ENCODE measurements around the gene FKBP15.
"Not testable (repeated sequence)": the region's sequence is repeated elsewhere in the genome, so short reads cannot be mapped to it uniquely, and the experiment has no call there.

Gene FKBP15

GRCh38 chr9:113148781-113149510 lies 72.1 kb downstream of the FKBP15 start:
- DNase-seq = no peak

GRCh38 chr9:113148372-113148705 lies 72.7 kb downstream of the FKBP15 start:
- DNase-seq = no peak

- no peak for DNase-seq
Measured at GRCh38 chr9:113143432-113144227, 77.4 kb downstream of the FKBP15 start.

DNA sequence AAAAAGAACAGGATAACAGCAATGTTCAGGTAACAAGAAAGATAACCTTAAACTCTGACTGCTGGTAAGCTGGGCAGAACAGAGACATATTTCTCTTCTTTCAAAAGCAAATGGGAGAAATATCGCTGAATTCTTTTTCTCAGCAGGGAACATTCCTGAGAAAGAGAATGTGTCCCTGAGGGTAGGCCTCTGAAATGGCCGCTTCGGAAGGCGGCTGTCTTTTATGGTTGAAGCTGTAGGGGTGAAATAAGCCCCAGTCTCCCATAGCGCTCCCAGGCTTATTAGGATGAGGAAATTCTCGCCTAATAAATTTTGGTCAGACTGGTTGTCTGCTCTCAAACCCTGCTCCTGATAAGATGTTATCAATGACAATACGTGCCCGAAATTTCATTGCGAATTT lies 80.2 kb downstream of the FKBP15 start:
- not testable (repeated sequence) for DNase-seq

- DNase-seq = no peak
Measured at GRCh38 chr9:113139953-113140352, 81.1 kb downstream of the FKBP15 start.

DNA sequence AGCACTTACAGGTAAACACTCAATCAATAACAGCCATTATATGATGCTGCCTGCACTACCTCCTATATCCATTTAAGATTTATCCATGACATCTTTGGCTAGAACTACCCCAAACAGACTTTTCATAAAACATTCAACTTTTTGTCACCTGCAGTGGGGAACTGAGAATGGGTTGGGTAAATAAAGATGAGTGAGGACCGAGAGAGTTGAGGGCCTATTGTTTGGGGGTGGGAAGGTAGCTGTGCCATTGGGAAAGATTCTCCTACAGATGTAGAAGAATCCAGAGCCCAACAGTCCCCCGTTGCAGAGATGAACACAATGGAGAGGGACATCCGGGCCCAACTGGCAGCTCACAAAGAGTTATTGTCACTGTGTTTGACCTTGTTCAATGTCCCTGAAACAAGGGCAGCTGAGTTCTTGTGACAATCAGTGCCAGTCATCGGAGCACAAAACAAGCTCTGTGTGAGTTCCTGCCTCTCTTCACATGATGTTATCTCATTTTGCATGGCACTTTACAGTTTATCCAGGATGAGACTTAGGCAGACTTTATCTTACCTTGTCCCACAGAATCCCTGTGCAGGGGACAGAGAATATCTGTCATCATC lies 81.8 kb downstream of the FKBP15 start:
- DNase-seq = no peak

DNA sequence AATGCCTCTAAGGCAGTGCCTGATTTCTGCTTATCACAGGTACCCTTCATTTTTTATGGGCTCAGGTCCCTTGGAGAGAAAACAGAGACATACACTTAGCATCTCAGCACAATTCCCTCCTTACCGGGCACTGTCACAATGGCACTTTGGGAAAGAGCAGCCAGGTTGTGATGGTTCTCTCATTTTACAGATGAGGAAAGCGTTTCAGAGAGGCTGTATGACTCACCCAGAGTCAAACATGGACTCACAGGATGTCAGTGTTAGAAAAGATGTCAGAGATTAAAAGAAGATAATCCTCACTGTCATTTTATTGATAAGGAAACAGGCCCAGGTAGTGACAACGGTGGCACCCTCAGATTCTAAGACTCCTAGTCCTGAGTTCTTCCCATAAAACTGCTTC lies 82.3 kb downstream of the FKBP15 start:
- DNase-seq = no peak

DNA sequence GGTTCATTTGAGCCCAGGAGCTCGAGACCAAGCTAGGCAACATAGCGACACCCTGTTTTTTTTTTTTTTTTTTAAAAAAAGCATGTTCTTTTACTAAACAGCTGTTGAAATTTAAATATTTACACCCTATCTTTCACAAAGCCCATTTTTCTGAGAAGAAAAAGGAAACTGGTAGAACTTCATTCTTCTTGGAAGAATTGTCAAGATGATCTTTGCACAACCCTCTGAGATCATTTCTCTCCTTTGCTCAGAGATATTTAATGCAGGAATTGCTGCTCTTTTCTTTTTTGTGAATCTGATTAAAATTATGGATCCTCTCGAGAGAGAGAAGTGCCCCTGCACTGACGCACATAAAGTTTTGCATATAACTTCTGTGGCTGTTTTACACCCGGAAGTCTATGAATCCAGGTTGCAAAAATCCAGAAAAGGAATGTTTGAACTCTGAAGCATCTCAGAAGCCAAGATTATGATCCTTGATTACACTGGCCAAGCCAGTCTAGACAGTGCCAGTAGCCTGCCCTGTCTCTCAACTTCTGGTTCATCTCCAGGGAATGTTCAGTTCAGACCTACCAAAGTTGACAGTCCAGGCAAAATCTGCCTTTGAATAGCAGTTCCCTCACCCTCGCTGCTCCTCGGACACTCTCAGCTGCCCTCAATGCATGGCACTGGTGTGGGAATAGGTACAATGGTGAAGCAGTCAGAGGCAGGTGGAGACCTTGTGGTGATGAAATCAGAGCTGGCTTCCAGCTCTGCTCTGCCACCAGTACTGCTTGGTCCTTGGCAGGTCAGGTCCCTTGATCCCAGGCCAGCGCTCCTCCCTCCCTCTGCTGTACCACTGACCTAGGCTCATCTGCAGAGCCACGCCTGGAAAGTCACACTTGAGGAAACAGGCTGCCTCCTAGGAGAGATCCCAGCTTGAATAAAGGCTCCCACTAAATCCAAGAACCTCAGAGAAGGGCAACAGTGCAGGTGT lies 83.6 kb downstream of the FKBP15 start:
- no peak for DNase-seq

DNA sequence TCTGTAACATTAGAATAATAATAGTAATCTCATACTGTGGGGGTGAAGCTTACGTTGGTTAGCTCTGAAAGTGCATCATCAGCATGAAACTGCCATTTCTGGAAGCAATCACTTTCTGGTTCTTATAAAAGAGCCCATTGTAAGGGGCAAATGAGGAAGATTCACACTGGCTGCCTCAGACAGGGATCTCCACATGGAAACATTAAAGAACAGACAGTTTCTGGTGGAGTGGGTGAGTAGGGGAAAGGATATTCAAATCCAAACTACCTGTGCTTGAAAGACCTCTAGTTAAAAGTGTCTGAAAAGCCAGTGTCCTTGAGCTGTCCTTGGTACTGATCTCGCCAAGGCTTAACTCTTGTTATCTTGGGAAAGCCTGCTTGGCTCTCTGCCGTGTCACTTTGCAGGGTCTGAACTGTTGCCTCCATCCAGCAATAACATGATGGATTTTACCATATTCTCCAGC lies 89.4 kb downstream of the FKBP15 start:
- DNase-seq = no peak

DNA sequence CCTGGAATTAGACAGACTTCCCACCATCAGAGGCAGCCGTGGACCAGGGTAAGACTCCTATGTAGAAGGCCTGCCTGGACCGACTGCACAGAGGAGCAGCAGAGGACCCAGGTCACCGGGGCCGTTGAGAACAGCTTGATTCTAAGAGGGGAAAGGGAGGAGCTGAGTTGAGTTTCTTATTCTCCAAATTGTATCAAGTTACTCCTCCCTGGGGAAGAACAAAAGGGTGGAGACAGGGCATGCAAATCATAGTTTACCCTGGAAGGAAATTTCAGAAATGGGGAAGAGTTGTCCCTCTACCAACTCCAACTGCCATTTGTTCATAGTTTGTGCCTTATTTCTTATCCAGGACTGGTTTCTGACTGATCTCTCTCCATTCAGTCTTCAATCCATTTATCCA lies 91.2 kb downstream of the FKBP15 start:
- no peak for DNase-seq

GRCh38 chr9:113129466-113129865 lies 91.6 kb downstream of the FKBP15 start:
- no peak for DNase-seq

DNA sequence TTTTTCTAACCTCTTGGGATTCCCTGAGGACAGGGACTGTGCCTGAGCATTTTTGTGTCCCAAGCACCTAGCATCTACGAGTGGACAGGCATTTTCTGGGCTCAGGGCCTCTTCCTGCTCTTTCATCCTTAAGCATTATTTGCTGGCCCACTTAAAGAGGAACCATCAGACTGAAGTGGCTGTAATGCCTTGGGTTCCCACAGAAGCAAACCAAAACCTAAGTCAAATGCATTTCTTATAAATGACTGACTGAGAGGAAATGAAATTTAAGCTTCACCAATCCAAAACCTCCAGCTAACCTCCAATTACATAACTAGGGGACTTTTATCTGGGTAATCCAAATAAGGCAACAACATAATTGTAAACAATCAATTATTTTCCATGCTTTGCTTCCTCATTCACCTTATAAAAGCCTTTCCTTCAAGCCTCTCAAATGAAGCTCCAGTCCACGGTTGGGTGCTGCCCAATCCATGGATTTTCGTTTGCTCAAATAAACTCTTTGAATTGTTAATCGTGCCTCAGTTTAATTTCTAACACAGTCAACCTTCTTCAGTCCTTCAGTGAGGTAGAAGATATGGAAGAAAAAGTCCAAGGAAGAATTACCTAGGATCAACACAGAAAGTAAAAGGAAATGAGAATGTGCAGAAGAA lies 95.6 kb downstream of the FKBP15 start:
- DNase-seq = no peak

DNA sequence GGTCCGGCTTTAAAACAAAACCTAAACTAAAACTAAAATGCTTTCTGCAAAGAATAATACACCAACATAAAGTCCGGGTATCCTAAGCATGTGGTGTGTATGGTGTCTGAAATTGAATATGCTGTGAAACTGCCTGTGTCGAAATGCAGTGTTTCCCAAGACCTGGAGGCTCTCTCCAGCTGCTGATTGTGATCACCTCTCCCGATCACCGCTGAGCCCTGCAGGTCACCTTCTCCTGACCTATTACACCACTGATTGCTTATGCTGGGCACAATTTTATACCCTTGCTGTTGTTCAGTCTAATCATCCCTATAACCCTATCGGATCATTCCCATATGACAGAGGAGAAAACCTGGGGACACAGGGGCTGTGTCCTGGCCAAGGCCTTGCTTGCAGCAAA lies 102.2 kb downstream of the FKBP15 start:
- DNase-seq = not testable (repeated sequence)

Data from cerebellar nuclear complex (tissue), 1 donor.